Loucy (cell line): ENCODE measurements around the gene KRT35.

Experiments
- H2AFZ ChIP-seq: fragments of 200-600 bp; sonication (generic); 2 replicates; pipeline ENCODE4 v1.6.0; 2016; ENCODE audit warnings: antibody characterized with exemption, mild to moderate bottlenecking, low read length, moderate library complexity
- H3F3A ChIP-seq: fragments of 200-600 bp; 2 replicates; pipeline ENCODE4 v1.6.0; 2016; ENCODE audit warnings: antibody characterized with exemption, low read depth, mild to moderate bottlenecking
- H3K27me3 ChIP-seq: fragments of 200-600 bp; sonication (generic); 2 replicates; pipeline ENCODE4 v1.6.1; 2014; ENCODE audit warnings: low read length, mild to moderate bottlenecking; ENCODE audit not compliant: insufficient read depth, poor library complexity, severe bottlenecking
- H3K36me3 ChIP-seq: fragments of 200-600 bp; sonication (generic); 2 replicates; pipeline ENCODE4 v1.6.1; 2016; ENCODE audit warnings: low read length; ENCODE audit not compliant: insufficient read depth
- H3K4me1 ChIP-seq: fragments of 200-600 bp; sonication (generic); 2 replicates; pipeline ENCODE4 v1.5.1; 2014; ENCODE audit warnings: low read length, mild to moderate bottlenecking; ENCODE audit not compliant: insufficient read depth, poor library complexity, severe bottlenecking
- H3K4me2 ChIP-seq: fragments of 200-600 bp; sonication (generic); 2 replicates; pipeline ENCODE4 v1.6.0; 2014; ENCODE audit warnings: antibody characterized with exemption, low read length, low read depth, mild to moderate bottlenecking; ENCODE audit not compliant: poor library complexity, severe bottlenecking
- H3K4me3 ChIP-seq: fragments of 200-600 bp; sonication (generic); 2 replicates; pipeline ENCODE4 v1.5.1; 2014; ENCODE audit warnings: low read length, mild to moderate bottlenecking, mixed read lengths; ENCODE audit not compliant: poor library complexity, severe bottlenecking
- H3K79me2 ChIP-seq: fragments of 200-600 bp; sonication (generic); 2 replicates; pipeline ENCODE4 v1.6.1; 2014; ENCODE audit warnings: low read length; ENCODE audit not compliant: insufficient read depth
- H3K9ac ChIP-seq: fragments of 200-600 bp; sonication (generic); 2 replicates; pipeline ENCODE4 v1.6.0; 2014; ENCODE audit warnings: mild to moderate bottlenecking, low read depth, low read length, moderate library complexity; ENCODE audit not compliant: poor library complexity, severe bottlenecking
- H3K9me2 ChIP-seq: fragments of 200-600 bp; sonication (generic); replicated peaks from 2 replicates; pipeline ENCODE4 v1.6.1; 2016; ENCODE audit warnings: low read depth, low read length, mixed read lengths
- H3K9me3 ChIP-seq: fragments of 200-600 bp; sonication (generic); 2 replicates; pipeline ENCODE4 v1.6.1; 2014; ENCODE audit warnings: mild to moderate bottlenecking, antibody characterized with exemption, low read length, low read depth; ENCODE audit not compliant: insufficient read depth
- H4K20me1 ChIP-seq: fragments of 200-600 bp; sonication (generic); 2 replicates; pipeline ENCODE4 v1.6.0; 2014; ENCODE audit warnings: antibody characterized with exemption, low read length, mild to moderate bottlenecking; ENCODE audit not compliant: insufficient read depth, poor library complexity, severe bottlenecking
- EZH2phosphoT487 ChIP-seq: fragments of 200-600 bp; IDR thresholded peaks from 2 replicates; pipeline ENCODE4 v1.6.1; 2018; ENCODE audit warnings: antibody characterized with exemption, mild to moderate bottlenecking, moderate library complexity, borderline replicate concordance
- TF ChIP-seq, protein P1 (sequence below): fragments of 200-600 bp; sonication (generic); conservative IDR thresholded peaks from 2 replicates; pipeline ENCODE4 v1.5.1; 2014; ENCODE audit warnings: mild to moderate bottlenecking, antibody characterized with exemption, low read length

KRT35 gene

DNA sequence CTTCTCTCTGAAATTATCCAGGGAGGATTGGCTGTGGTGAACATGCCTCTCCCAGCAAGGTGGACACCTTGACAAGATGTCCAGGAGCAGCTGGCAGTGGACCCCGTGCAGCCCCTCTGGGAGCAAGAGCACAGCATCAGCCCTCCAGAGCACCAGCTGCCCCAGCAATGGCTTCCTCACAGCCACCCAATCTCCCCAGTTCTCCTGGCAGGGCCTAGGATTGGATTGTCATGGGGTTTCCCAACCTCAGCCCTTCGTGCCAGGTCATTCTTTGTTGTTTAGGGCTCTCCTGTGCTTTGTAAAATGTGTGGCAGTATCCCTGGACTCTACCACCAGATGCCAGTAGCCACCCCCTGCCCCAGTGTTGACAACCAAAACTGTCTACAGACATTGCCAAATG lies 10.5 kb upstream of the KRT35 start:
- Histone ChIP-seq H3K9me3 (no peaks in the 10 kb centered on the region), H3K27me3 (no peaks in the 10 kb centered on the region), H3K4me2 (no peak overlapping the region), H3K4me3 (no peak overlapping the region), H2AFZ (no peak overlapping the region), H3K4me1 (peaks cover 6% of the 10 kb centered on the region), H3K9me2 (no peaks in the 10 kb centered on the region), H3F3A (no peaks in the 10 kb centered on the region), H4K20me1 (no peaks in the 10 kb centered on the region), H3K36me3 (no peaks in the 10 kb centered on the region), H3K79me2 (no peaks in the 10 kb centered on the region), H3K9ac (no peak overlapping the region)
- no peak for TF ChIP-seq EZH2phosphoT487
- TF ChIP-seq, protein P1, sequence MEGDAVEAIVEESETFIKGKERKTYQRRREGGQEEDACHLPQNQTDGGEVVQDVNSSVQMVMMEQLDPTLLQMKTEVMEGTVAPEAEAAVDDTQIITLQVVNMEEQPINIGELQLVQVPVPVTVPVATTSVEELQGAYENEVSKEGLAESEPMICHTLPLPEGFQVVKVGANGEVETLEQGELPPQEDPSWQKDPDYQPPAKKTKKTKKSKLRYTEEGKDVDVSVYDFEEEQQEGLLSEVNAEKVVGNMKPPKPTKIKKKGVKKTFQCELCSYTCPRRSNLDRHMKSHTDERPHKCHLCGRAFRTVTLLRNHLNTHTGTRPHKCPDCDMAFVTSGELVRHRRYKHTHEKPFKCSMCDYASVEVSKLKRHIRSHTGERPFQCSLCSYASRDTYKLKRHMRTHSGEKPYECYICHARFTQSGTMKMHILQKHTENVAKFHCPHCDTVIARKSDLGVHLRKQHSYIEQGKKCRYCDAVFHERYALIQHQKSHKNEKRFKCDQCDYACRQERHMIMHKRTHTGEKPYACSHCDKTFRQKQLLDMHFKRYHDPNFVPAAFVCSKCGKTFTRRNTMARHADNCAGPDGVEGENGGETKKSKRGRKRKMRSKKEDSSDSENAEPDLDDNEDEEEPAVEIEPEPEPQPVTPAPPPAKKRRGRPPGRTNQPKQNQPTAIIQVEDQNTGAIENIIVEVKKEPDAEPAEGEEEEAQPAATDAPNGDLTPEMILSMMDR: no peak

DNA sequence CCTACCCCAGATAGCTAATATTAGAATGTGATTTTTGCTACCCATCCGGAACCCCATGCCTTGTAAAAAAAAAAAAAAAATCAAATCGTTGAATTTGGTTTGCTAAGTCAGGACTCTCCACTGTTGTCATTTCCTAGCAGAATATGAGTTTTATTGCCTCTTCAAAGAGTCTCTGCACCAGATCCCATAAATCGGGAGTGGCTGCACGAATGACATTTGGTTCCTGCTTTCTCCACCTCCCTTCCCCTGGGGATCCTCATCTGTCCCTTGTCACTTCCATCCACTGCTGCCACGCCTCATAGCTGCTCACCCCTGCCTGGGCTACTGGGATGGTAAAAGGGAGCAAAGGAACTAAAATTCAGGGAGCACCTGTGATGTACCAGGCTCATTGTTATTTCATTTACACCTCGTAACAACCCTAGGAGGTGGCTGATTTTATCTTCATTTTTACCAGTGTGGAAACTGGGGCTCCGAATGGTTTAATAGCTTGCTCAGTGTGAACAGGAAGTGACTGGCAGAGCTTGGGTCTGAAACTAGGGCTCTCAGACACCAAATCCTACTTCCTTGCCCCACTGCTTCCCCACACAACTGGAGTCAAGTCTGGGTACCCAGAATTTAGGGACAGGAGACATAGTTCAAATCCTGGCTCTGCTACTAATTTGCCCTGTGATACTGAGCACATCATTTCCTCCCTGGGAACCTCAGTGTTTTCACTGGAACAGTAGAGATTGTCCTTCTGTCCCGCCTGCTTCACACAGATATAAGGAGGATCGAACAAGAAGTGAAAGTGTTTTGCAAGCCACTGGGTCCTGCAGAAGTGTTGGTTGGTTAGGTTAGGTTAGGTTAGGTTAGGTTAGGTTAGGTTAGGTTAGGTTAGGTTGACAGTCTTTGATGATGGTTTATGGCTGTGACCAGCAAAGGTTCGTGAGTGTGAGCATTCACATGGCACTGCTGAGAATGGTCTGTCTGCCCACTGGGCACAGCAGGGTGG lies 9.3 kb upstream of the KRT35 start:
- Histone ChIP-seq H3K4me3 (no peak overlapping the region), H3K9me2 (no peaks in the 10 kb centered on the region), H4K20me1 (no peaks in the 10 kb centered on the region), H3K9ac (no peak overlapping the region), H3K79me2 (no peaks in the 10 kb centered on the region), H3K4me1 (peaks cover 6% of the 10 kb centered on the region), H3K36me3 (no peaks in the 10 kb centered on the region), H2AFZ (peak overlapping the region; percentile 67), H3F3A (no peaks in the 10 kb centered on the region), H3K4me2 (peak overlapping the region; percentile 37), H3K9me3 (no peaks in the 10 kb centered on the region), H3K27me3 (no peaks in the 10 kb centered on the region)
- no peak for TF ChIP-seq EZH2phosphoT487
- TF ChIP-seq, protein P1: no peak

DNA sequence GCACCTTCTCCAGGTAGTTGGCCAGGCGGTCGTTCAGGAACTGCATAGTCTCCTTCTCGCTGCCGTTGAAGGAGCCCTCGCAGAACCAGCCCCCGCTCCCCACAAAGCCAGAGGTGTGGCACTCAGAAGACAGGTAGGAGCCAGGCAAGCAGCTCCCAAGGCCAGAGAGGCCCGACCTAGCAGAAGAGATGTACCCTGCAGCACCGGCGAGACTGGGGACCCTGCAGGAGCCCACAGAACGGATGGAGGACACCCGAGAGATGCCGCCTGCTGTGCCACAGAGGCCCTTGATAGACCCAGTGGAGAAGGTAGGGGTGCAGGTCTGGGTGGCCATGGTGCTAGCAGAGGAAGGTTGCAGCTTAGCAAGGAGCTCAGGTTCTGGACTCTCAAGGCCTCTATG lies 8.6 kb upstream of the KRT35 start, which contains the start of gene KRT36:
Gene KRT36 (minus strand): TSS at position 380 of the 400 bp plus-strand sequence. CDS start 46 bp downstream, at position 334.
- no peaks in the 10 kb centered on the region for H4K20me1 ChIP-seq
- H3F3A ChIP-seq: no peaks in the 10 kb centered on the region
- no peak within 1 kb of the TSS for H3K9ac ChIP-seq
- peaks cover 6% of the 10 kb centered on the region for H3K4me1 ChIP-seq
- H3K4me3 ChIP-seq: no peak within 1 kb of the TSS
- no peaks in the 10 kb centered on the region for H3K9me2 ChIP-seq
- H3K36me3 ChIP-seq: no peaks in the 10 kb centered on the region
- no peaks in the 10 kb centered on the region for H3K79me2 ChIP-seq
- TF ChIP-seq, protein P1: no peak
- TF ChIP-seq EZH2phosphoT487: no peak
- no peaks in the 10 kb centered on the region for H3K9me3 ChIP-seq
- H3K27me3 ChIP-seq: no peaks in the 10 kb centered on the region
- H2AFZ ChIP-seq: peak within 1 kb of the TSS; percentile 67
- H3K4me2 ChIP-seq: peak within 1 kb of the TSS; percentile 37
